ENCODE measurements around the gene AUTS2. TPM values are rescaled to one million over a fixed set of nuclear protein-coding genes. Genes with fewer than 3 reads are reported as not detected.

AUTS2 gene
- polyA plus RNA-seq, 1 donor (not counting 4 experiments of a cell fraction or from before 2014, with no cell fraction given): 4.7 TPM

- Histone ChIP-seq H3K9me1 (ENCODE audit: control insufficient read depth, extremely low read depth, insufficient read depth, low read length) (no peaks in the 10 kb centered on the region), H3K4me2 (ENCODE audit: control insufficient read depth, extremely low read depth, insufficient read depth, low read depth, low read length) (no peak overlapping the region), H3K4me3 (ENCODE audit: control insufficient read depth in 2 of 3, extremely low read depth in 1 of 3, insufficient read depth in 2 of 3, low read depth in 1 of 3, low read length in 3 of 3) (no peak overlapping the region), H2AFZ (ENCODE audit: control insufficient read depth, low read length) (no peak overlapping the region), H4K20me1 (ENCODE audit: control insufficient read depth, extremely low read depth, insufficient read depth, low read length) (no peaks in the 10 kb centered on the region), H3K36me3 (ENCODE audit: control insufficient read depth in 2 of 2, extremely low read depth in 1 of 2, insufficient read depth in 2 of 2, low read length in 2 of 2) (no peaks in the 10 kb centered on the region), H3K9me3 (ENCODE audit: control insufficient read depth, low read depth, low read length) (no peaks in the 10 kb centered on the region), H3K27me3 (ENCODE audit: control insufficient read depth, extremely low read depth, insufficient read depth, low read length) (no peaks in the 10 kb centered on the region), H3K27ac (ENCODE audit: control insufficient read depth, insufficient read depth, low read length) (no peak overlapping the region), H3K9ac (ENCODE audit: control insufficient read depth, extremely low read depth, insufficient read depth, low read length) (no peak overlapping the region), H3K79me2 (ENCODE audit: control insufficient read depth, insufficient read depth, low read length) (no peaks in the 10 kb centered on the region), H3K4me1 (ENCODE audit: control insufficient read depth, extremely low read depth, insufficient read depth, low read length) (peaks cover 11% of the 10 kb centered on the region)
- no peak for FAIRE-seq
- dilution Hi-C loops (cut with MboI; ENCODE audit: extremely low pct_ligation_motif_present, low sequenced_read_pairs): no loop called here
- no peak for TF ChIP-seq EZH2 (IDR thresholded peaks at IDR 0.05; ENCODE audit: low read length)
- TF ChIP-seq CTCF (optimal IDR thresholded peaks at IDR 0.05 in 1 of 3, IDR thresholded peaks at IDR 0.05 in 1 of 3, conservative IDR thresholded peaks at IDR 0.05 in 1 of 3; ENCODE audit: extremely low read depth in 1 of 3, insufficient read depth in 2 of 3, low read length in 3 of 3): no peak
- no peak for DNase-seq (ENCODE audit: low read depth, low spot score)
Observed at GRCh38 chr7:69765879-69766278, 167.6 kb downstream of the AUTS2 start.

DNA sequence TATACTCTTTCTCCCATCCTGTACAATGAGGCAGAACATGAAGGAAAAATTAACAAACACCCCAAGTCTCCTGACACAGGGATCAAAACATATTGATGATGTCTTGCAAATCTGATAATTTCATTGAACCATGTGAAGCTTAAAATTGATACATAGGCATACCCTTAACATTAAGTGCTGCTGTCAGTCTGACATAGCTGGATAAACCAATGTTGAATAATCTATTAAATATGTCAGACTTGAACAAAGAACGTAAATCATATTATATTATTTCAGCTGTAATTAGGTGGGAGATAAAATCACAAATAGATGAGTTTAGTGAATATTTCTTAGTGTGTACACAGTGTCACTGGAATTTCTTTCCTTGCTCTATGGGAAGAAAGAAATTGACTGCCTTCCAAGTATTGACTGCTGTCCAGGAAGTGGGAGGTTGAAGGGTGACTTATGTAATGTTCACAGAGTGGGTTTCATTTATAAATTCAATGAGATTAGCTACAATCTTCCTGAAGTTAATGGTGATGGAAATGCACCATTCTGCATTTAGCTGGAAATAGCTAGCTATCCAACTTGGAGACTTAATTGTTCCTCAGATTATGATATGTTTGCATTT, 170.8 kb downstream of the AUTS2 start:
- no peaks in the 10 kb centered on the region for H3K36me3 ChIP-seq (ENCODE audit: control insufficient read depth in 2 of 2, extremely low read depth in 1 of 2, insufficient read depth in 2 of 2, low read length in 2 of 2)
- TF ChIP-seq EZH2 (IDR thresholded peaks at IDR 0.05; ENCODE audit: low read length) (no peak), CTCF (optimal IDR thresholded peaks at IDR 0.05 in 1 of 3, IDR thresholded peaks at IDR 0.05 in 1 of 3, conservative IDR thresholded peaks at IDR 0.05 in 1 of 3; ENCODE audit: extremely low read depth in 1 of 3, insufficient read depth in 2 of 3, low read length in 3 of 3) (no peak)
- H3K9me1 ChIP-seq (ENCODE audit: control insufficient read depth, extremely low read depth, insufficient read depth, low read length): no peaks in the 10 kb centered on the region
- H3K27me3 ChIP-seq (ENCODE audit: control insufficient read depth, extremely low read depth, insufficient read depth, low read length): no peaks in the 10 kb centered on the region
- dilution Hi-C loops (cut with MboI; ENCODE audit: extremely low pct_ligation_motif_present, low sequenced_read_pairs): no loop called here
- FAIRE-seq (no peak), DNase-seq (ENCODE audit: low read depth, low spot score) (no peak)
- H3K27ac ChIP-seq (ENCODE audit: control insufficient read depth, insufficient read depth, low read length): no peak overlapping the region
- no peaks in the 10 kb centered on the region for H3K9me3 ChIP-seq (ENCODE audit: control insufficient read depth, low read depth, low read length)
- H3K9ac ChIP-seq (ENCODE audit: control insufficient read depth, extremely low read depth, insufficient read depth, low read length): no peak overlapping the region
- peaks cover 18% of the 10 kb centered on the region for H3K4me1 ChIP-seq (ENCODE audit: control insufficient read depth, extremely low read depth, insufficient read depth, low read length)
- no peaks in the 10 kb centered on the region for H3K79me2 ChIP-seq (ENCODE audit: control insufficient read depth, insufficient read depth, low read length)
- H3K4me2 ChIP-seq (ENCODE audit: control insufficient read depth, extremely low read depth, insufficient read depth, low read depth, low read length): no peak overlapping the region
- H2AFZ ChIP-seq (ENCODE audit: control insufficient read depth, low read length): no peak overlapping the region
- H3K4me3 ChIP-seq (ENCODE audit: control insufficient read depth in 2 of 3, extremely low read depth in 1 of 3, insufficient read depth in 2 of 3, low read depth in 1 of 3, low read length in 3 of 3): no peak overlapping the region
- H4K20me1 ChIP-seq (ENCODE audit: control insufficient read depth, extremely low read depth, insufficient read depth, low read length): no peaks in the 10 kb centered on the region
